Measurements from ENCODE around the gene PRRG1.
"Not testable (repeated sequence)": the region's sequence is repeated elsewhere in the genome, so short reads cannot be mapped to it uniquely, and the experiment has no call there.

Gene PRRG1

GRCh38 chrX:37470711-37471110 is 121.5 kb downstream of the PRRG1 start:
- DNase-seq (ENCODE audit: low spot score), result no peak

GRCh38 chrX:37472836-37473235 is 123.7 kb downstream of the PRRG1 start:
- no peak for DNase-seq (ENCODE audit: low spot score)

GRCh38 chrX:37474478-37474877 is 125.3 kb downstream of the PRRG1 start:
- DNase-seq (ENCODE audit: low spot score), result no peak

GRCh38 chrX:37476571-37477170 is 127.5 kb downstream of the PRRG1 start:
- DNase-seq (ENCODE audit: low spot score), result no peak

GRCh38 chrX:37484335-37484734 is 135.2 kb downstream of the PRRG1 start:
- not testable (repeated sequence) for DNase-seq (ENCODE audit: low spot score)

- DNase-seq (ENCODE audit: low spot score), result no peak
These were observed 136.3 kb downstream of the PRRG1 start for GRCh38 chrX:37485429-37485828.

GRCh38 chrX:37487271-37487670 is 138.1 kb downstream of the PRRG1 start:
- DNase-seq (ENCODE audit: low spot score), result no peak

- DNase-seq (ENCODE audit: low spot score), result no peak
These were observed 139.2 kb downstream of the PRRG1 start for GRCh38 chrX:37488323-37488722.

GRCh38 chrX:37491686-37492085 is 142.5 kb downstream of the PRRG1 start:
- no peak for DNase-seq (ENCODE audit: low spot score)

- DNase-seq (ENCODE audit: low spot score), result not testable (repeated sequence)
These were observed 146.6 kb downstream of the PRRG1 start for GRCh38 chrX:37495760-37496159.

- not testable (repeated sequence) for DNase-seq (ENCODE audit: low spot score)
These were observed 148.0 kb downstream of the PRRG1 start for GRCh38 chrX:37497126-37497525.

- not testable (repeated sequence) for DNase-seq (ENCODE audit: low spot score)
These were observed 149.2 kb downstream of the PRRG1 start for GRCh38 chrX:37498323-37498722.

- not testable (repeated sequence) for DNase-seq (ENCODE audit: low spot score)
These were observed 150.5 kb downstream of the PRRG1 start for GRCh38 chrX:37499649-37500048.

- no peak for DNase-seq (ENCODE audit: low spot score)
These were observed 155.8 kb downstream of the PRRG1 start for GRCh38 chrX:37504991-37505390.
